K562 (cell line): ENCODE data around the gene BEND6. TPM values are rescaled to one million over a fixed set of nuclear protein-coding genes. Genes with fewer than 3 reads are reported as not detected.

Experiments
- ARID1B ChIP-seq: fragments of 450-650 bp; IDR thresholded peaks from 2 replicates; pipeline ENCODE4 v1.6.1; 2016; ENCODE audit warnings: antibody characterized with exemption, mild to moderate bottlenecking, inconsistent platforms
- BRCA1 ChIP-seq, 2 experiments: fragments of 450-650 bp in 1 of 2; sonication (generic) in 1 of 2; formaldehyde crosslinking in 1 of 2; IDR thresholded peaks; 2 replicates each; pipeline versions ENCODE4 v1.5.0 to v1.6.1; 2017 to 2020; ENCODE audit warnings: mild to moderate bottlenecking in 1 of 2, missing genetic modification reagents in 1 of 2
- CBFB ChIP-seq: sonication (generic); formaldehyde crosslinking; IDR thresholded peaks from 2 replicates; pipeline ENCODE4 v1.4.0; 2020; ENCODE audit warnings: mild to moderate bottlenecking, missing genetic modification reagents
- CCAR2 ChIP-seq: fragments of 200-400 bp; formaldehyde crosslinking; IDR thresholded peaks from 2 replicates; pipeline ENCODE4 v1.6.1; 2017; ENCODE audit warnings: mild to moderate bottlenecking, low read depth, low read length
- DNMT1 ChIP-seq: fragments of 450-650 bp; IDR thresholded peaks from 2 replicates; pipeline ENCODE4 v1.6.1; 2016; ENCODE audit warnings: antibody characterized with exemption, mild to moderate bottlenecking
- ELF2 ChIP-seq: fragments of 250-450 bp; sonication (Bioruptor Pico); IDR thresholded peaks from 2 replicates; pipeline ENCODE4 v1.5.0; 2021; ENCODE audit warnings: mild to moderate bottlenecking
- GATA2 ChIP-seq: sonication (generic); formaldehyde crosslinking; IDR thresholded peaks from 2 replicates; pipeline ENCODE4 v1.4.0; 2020; ENCODE audit warnings: mild to moderate bottlenecking, missing genetic modification reagents
- HNRNPL ChIP-seq: fragments of 200-400 bp; formaldehyde crosslinking; IDR thresholded peaks from 2 replicates; pipeline ENCODE4 v1.6.1; 2017; ENCODE audit warnings: low read depth, mild to moderate bottlenecking, low read length
- MCM3 ChIP-seq: fragments of 450-650 bp; IDR thresholded peaks from 2 replicates; pipeline ENCODE4 v1.6.1; 2016
- RAD21 ChIP-seq, 2 experiments: fragments of 250-450 bp in 1 of 2; fragments of 450-650 bp in 1 of 2; sonication (Bioruptor Pico) in 1 of 2; formaldehyde crosslinking in 1 of 2; IDR thresholded peaks in 1 of 2; conservative IDR thresholded peaks in 1 of 2; 2 replicates each; pipeline versions ENCODE4 v1.4.0 to v1.8.0; 2020 to 2022; ENCODE audit warnings: mild to moderate bottlenecking in 2 of 2, moderate library complexity in 1 of 2
- SIN3B ChIP-seq: fragments of 450-650 bp; IDR thresholded peaks from 2 replicates; pipeline ENCODE4 v1.6.1; 2017; ENCODE audit warnings: low read depth, mild to moderate bottlenecking, moderate library complexity
- SOX6 ChIP-seq: fragments of 450-650 bp; IDR thresholded peaks from 2 replicates; pipeline ENCODE4 v1.6.1; 2014; ENCODE audit warnings: mild to moderate bottlenecking
- SREBF2 ChIP-seq: sonication (generic); formaldehyde crosslinking; IDR thresholded peaks from 2 replicates; pipeline ENCODE4 v1.4.0; 2020; ENCODE audit warnings: mild to moderate bottlenecking, missing genetic modification reagents
- TCF3 ChIP-seq: sonication (generic); formaldehyde crosslinking; IDR thresholded peaks from 2 replicates; pipeline ENCODE4 v1.4.0; 2020; ENCODE audit warnings: mild to moderate bottlenecking, missing genetic modification reagents
- TRIM24 ChIP-seq, 2 experiments: fragments of 450-650 bp; IDR thresholded peaks; 2 replicates each; pipeline ENCODE4 v1.6.1; 2016
- ZNF124 ChIP-seq: sonication (generic); formaldehyde crosslinking; IDR thresholded peaks from 2 replicates; pipeline ENCODE4 v1.8.1; 2022; ENCODE audit warnings: missing genetic modification reagents
- ZNF76 ChIP-seq: fragments of 250-450 bp; sonication (Bioruptor Pico); IDR thresholded peaks from 2 replicates; pipeline ENCODE4 v1.4.0; 2020; ENCODE audit warnings: mild to moderate bottlenecking, moderate library complexity, borderline replicate concordance
- ZZZ3 ChIP-seq: fragments of 450-650 bp; IDR thresholded peaks from 2 replicates; pipeline ENCODE4 v1.6.1; 2016; ENCODE audit warnings: antibody characterized with exemption, mild to moderate bottlenecking, moderate library complexity
- polyA plus RNA-seq, 8 experiments: library from polyadenylated mRNA; depleted of rRNA in 4 of 8; stranded (reverse) in 5 of 8; unstranded in 3 of 8; fragments of >200 nt; fragmentation: Nextera tagmentation in 2 of 8; fragmentation: Illumina TruSeq in 1 of 8; extraction: Ambion mirVana in 2 of 8; extraction: Trizol in 1 of 8; gene quantifications; 2 replicates each; pipeline versions ENCODE4 v1.2.1 to v1.2.3, GENCODE V29; 2011 to 2014; ENCODE audit warnings: inconsistent platforms in 1 of 8, missing spikeins in 1 of 8
- total RNA-seq, 7 experiments: library from RNA; depleted of rRNA in 6 of 7; stranded (reverse); fragments of >200 nt in 6 of 7; fragmentation: Illumina TruSeq in 2 of 7; extraction: Trizol in 2 of 7; gene quantifications; 2 replicates each; pipeline versions ENCODE4 v1.2.1 to v1.2.3, GENCODE V29; 2011 to 2021; ENCODE audit warnings: low replicate concordance in 1 of 7
- TF ChIP-seq, protein P1 (sequence below), 3 experiments: fragments of 200-800 bp in 1 of 3; fragments of 250-450 bp in 1 of 3; fragments of 450-650 bp in 1 of 3; sonication (Bioruptor Pico) in 1 of 3; sonication (Bioruptor generic) in 1 of 3; formaldehyde crosslinking in 1 of 3; IDR thresholded peaks; 2 replicates each; pipeline versions ENCODE4 v1.6.1 to v1.8.0; 2016 to 2022; ENCODE audit warnings: mild to moderate bottlenecking in 2 of 3, missing genetic modification characterization in 2 of 3, missing compliant biosample characterization in 1 of 3, moderate library complexity in 1 of 3
- TF ChIP-seq, protein P2 (sequence below): fragments of 450-650 bp; IDR thresholded peaks from 2 replicates; pipeline ENCODE4 v1.6.1; 2018; ENCODE audit not compliant: partially characterized antibody
- TF ChIP-seq, protein P3 (sequence below): fragments of 250-450 bp; sonication (Bioruptor Pico); IDR thresholded peaks from 2 replicates; pipeline ENCODE4 v1.5.0; 2020; ENCODE audit warnings: mild to moderate bottlenecking, borderline replicate concordance

BEND6 gene
- total and polyA plus RNA-seq, 9 of the 15 experiments (the other 6 are each of a cell fraction or from before 2014, with no cell fraction given), result 0.37 to 4.0 (median 1.1) TPM

DNA sequence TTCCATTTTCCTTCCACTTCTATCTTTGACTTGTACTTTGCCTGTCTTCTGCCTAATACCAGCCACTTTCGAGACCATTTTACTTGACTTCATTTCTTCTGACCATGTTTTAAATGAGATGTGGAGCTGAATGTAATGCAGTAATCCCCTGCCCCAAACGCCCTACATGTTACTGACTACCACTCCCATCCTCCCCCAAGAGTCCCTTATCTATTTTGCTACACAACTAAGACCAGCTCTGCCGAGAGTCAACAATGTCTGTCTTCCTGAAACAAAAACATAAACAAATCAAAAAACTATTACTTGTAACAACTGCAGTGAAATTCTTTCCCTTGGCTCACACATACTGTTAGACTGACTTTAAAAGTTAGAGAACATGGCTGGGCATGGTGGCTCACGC, 64.5 kb downstream of the BEND6 start (continued):
- TF ChIP-seq ARID1B (peak; percentile 89), HNRNPL (no peak), SOX6 (peak; percentile 40; the same call in 1 of the 2 replicates), SIN3B (no peak), CBFB (CRISPR knock-in tag) (no peak), MCM3 (no peak), ZNF124 (no peak), SREBF2 (no peak), GATA2 (CRISPR knock-in tag) (no peak), RAD21 (CRISPR knock-in tag; conservative IDR thresholded peaks at IDR 0.05 in 1 of 2, IDR thresholded peaks at IDR 0.05 in 1 of 2) (no peak), CCAR2 (no peak), BRCA1 (IDR thresholded peaks at IDR 0.05) (no peak), BRCA1 (CRISPR knock-in tag; IDR thresholded peaks at IDR 0.05) (no peak), TCF3 (CRISPR knock-in tag) (peak; percentile 71), DNMT1 (no peak), ZNF76 (CRISPR knock-in tag) (no peak), ELF2 (no peak), TRIM24 (IDR thresholded peaks at IDR 0.05) (peak; percentile 17 to 58; a peak in 2 of 4 replicates), ZZZ3 (no peak)
- TF ChIP-seq, protein P1, sequence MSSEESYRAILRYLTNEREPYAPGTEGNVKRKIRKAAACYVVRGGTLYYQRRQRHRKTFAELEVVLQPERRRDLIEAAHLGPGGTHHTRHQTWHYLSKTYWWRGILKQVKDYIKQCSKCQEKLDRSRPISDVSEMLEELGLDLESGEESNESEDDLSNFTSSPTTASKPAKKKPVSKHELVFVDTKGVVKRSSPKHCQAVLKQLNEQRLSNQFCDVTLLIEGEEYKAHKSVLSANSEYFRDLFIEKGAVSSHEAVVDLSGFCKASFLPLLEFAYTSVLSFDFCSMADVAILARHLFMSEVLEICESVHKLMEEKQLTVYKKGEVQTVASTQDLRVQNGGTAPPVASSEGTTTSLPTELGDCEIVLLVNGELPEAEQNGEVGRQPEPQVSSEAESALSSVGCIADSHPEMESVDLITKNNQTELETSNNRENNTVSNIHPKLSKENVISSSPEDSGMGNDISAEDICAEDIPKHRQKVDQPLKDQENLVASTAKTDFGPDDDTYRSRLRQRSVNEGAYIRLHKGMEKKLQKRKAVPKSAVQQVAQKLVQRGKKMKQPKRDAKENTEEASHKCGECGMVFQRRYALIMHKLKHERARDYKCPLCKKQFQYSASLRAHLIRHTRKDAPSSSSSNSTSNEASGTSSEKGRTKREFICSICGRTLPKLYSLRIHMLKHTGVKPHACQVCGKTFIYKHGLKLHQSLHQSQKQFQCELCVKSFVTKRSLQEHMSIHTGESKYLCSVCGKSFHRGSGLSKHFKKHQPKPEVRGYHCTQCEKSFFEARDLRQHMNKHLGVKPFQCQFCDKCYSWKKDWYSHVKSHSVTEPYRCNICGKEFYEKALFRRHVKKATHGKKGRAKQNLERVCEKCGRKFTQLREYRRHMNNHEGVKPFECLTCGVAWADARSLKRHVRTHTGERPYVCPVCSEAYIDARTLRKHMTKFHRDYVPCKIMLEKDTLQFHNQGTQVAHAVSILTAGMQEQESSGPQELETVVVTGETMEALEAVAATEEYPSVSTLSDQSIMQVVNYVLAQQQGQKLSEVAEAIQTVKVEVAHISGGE (CRISPR knock-in tag; IDR thresholded peaks at IDR 0.05), result no peak
- TF ChIP-seq, protein P2, sequence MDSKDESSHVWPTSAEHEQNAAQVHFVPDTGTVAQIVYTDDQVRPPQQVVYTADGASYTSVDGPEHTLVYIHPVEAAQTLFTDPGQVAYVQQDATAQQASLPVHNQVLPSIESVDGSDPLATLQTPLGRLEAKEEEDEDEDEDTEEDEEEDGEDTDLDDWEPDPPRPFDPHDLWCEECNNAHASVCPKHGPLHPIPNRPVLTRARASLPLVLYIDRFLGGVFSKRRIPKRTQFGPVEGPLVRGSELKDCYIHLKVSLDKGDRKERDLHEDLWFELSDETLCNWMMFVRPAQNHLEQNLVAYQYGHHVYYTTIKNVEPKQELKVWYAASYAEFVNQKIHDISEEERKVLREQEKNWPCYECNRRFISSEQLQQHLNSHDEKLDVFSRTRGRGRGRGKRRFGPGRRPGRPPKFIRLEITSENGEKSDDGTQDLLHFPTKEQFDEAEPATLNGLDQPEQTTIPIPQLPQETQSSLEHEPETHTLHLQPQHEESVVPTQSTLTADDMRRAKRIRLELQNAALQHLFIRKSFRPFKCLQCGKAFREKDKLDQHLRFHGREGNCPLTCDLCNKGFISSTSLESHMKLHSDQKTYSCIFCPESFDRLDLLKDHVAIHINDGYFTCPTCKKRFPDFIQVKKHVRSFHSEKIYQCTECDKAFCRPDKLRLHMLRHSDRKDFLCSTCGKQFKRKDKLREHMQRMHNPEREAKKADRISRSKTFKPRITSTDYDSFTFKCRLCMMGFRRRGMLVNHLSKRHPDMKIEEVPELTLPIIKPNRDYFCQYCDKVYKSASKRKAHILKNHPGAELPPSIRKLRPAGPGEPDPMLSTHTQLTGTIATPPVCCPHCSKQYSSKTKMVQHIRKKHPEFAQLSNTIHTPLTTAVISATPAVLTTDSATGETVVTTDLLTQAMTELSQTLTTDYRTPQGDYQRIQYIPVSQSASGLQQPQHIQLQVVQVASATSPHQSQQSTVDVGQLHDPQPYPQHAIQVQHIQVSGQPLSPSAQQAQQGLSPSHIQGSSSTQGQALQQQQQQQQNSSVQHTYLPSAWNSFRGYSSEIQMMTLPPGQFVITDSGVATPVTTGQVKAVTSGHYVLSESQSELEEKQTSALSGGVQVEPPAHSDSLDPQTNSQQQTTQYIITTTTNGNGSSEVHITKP, result peak; percentile 74
- TF ChIP-seq, protein P3, sequence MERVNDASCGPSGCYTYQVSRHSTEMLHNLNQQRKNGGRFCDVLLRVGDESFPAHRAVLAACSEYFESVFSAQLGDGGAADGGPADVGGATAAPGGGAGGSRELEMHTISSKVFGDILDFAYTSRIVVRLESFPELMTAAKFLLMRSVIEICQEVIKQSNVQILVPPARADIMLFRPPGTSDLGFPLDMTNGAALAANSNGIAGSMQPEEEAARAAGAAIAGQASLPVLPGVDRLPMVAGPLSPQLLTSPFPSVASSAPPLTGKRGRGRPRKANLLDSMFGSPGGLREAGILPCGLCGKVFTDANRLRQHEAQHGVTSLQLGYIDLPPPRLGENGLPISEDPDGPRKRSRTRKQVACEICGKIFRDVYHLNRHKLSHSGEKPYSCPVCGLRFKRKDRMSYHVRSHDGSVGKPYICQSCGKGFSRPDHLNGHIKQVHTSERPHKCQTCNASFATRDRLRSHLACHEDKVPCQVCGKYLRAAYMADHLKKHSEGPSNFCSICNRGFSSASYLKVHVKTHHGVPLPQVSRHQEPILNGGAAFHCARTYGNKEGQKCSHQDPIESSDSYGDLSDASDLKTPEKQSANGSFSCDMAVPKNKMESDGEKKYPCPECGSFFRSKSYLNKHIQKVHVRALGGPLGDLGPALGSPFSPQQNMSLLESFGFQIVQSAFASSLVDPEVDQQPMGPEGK (CRISPR knock-in tag), result no peak
